ENCODE data around the gene GREB1.

Gene GREB1

DNA sequence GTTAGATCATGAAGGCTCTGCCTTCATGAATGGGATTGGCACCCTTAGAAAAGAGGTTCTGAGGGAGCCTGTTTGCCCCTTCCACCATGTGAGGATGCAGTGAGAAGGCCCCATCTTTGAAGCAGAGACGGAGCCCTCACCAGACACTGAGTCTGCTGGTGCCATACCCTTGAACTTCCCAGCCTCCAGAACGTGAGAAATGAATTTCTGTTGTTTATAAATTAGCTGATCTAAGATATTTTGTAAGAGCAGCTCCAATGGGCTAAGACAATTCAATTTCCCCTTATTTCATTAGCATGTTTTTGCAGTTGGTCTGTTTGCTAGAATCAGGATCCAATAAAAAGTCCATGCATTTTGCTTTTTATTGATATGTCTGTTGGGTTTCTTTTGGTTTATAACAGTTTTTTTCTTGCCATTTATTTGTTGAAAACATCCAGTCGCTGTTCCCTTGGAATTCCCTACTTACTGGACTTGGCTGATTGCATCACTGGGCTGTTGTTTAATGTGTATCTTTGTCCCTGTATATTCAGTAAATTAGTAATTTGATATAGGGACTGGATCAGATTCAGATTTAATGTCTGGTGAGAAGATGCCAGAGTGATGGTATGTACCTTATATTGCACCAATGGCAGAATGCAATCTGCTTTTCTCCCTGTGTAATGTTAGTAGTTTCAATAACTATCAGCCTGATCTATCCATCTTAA lies 24.0 kb upstream of the GREB1 start:
- DNase-seq: no peak

DNA sequence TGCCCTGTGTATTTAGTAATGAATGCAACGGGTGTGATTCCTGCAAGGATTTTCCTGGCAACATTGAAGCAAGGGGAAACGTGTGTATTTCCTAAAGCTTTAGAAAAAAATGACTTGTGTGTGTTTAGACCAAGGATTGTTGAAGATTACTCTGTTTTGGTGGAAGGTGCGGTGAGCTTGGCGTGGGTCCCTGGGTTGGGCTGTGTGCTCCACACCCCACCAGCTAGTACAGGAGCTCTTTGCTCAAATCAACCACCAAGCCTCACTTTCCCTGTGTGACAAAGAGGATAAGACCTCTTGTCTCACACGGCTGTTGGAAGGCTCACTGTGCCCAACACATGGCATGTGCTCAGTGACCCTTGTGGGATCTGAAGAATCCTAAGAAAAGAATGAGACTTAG lies 21.4 kb upstream of the GREB1 start:
- DNase-seq: no peak

GRCh38 chr2:11513319-11513718 lies 20.5 kb upstream of the GREB1 start:
- DNase-seq: no peak

- DNase-seq: no peak
Measured at GRCh38 chr2:11514081-11514730, 19.6 kb upstream of the GREB1 start.

GRCh38 chr2:11514904-11515303 lies 18.9 kb upstream of the GREB1 start:
- no peak for DNase-seq

GRCh38 chr2:11515490-11515981 lies 18.3 kb upstream of the GREB1 start:
- DNase-seq: no peak

- DNase-seq: no peak
Measured at GRCh38 chr2:11516984-11517648, 16.7 kb upstream of the GREB1 start.

DNA sequence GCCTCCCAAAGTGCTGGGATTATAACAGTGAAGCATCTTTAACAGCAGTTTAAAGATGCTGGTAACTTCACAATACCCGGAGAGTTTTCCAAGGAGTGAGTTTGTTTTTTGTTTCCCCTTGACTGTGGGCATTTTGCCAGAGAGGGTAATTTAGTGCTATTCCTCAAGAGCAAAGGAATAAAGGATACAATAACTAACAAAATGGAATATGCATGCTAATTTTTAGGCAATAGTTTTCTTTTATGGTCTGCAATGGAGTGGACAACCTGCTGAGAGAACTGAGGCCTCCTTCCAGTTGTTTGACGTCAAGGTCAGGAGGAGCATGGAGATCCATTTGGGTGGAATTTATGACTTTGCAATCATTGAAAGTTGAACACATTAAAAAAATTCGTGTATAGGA lies 15.9 kb upstream of the GREB1 start:
- no peak for DNase-seq

- DNase-seq: no peak
Measured at GRCh38 chr2:11520092-11520693, 13.7 kb upstream of the GREB1 start.

GRCh38 chr2:11521775-11522174 lies 12.1 kb upstream of the GREB1 start:
- no peak for DNase-seq

GRCh38 chr2:11524470-11524869 lies 9.4 kb upstream of the GREB1 start:
- DNase-seq: no peak

DNA sequence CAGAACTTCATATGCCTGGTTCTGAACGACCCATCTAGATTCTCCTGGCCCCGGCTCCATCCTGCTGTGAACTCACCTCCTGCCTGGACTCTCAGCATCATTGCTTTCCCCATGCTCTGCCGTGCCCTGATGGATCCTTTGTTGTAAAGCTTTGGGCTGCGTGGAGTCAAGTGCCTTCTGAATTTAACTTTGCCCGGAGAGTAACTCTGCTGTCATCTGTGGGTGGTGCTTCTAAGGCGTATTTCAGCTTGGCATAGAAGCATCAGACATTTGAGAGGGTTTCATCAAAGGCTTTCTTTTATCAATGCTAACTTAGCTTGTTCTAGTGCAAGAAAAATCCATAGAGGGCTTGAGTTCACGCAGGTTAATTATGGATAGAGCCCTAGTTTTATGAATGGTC lies 8.1 kb upstream of the GREB1 start:
- no peak for DNase-seq

DNA sequence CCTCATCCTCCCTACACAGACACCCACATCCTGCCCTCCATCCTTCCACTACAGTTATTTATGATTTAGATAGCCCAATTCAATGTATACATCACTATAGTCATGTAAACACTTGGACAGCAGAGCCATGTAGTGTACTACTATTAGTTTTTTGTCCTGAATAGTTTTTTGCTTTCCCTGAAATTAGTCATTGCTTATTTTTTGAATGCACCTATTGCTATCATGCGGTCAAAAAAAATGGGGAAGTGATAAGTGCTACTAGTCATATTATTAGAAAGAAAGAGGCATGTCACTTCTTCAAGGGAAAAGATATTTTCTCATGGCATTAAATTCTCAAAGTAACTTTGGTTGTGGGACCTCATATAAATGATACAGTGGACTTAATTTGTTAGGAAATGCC lies 6.8 kb upstream of the GREB1 start:
- no peak for DNase-seq

DNA sequence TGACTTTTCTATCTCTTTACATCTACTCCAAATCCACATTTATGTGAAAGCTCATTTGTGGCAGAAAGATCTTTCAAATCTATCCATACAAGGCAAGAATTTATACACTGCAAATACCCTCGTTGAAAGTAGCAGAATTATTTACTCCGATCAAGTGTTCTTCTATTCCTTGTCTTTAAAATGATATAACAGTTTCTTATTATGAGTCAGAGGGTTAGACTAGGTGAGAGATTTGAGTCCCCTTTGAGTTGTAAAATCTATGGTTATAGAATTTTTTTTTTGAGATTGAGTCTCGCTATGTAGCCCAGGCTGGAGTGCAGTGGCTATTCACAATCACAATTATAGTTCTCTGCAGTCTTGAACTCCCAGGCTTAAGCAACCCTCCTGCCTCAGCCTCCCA lies 5.6 kb upstream of the GREB1 start:
- DNase-seq: no peak

DNA sequence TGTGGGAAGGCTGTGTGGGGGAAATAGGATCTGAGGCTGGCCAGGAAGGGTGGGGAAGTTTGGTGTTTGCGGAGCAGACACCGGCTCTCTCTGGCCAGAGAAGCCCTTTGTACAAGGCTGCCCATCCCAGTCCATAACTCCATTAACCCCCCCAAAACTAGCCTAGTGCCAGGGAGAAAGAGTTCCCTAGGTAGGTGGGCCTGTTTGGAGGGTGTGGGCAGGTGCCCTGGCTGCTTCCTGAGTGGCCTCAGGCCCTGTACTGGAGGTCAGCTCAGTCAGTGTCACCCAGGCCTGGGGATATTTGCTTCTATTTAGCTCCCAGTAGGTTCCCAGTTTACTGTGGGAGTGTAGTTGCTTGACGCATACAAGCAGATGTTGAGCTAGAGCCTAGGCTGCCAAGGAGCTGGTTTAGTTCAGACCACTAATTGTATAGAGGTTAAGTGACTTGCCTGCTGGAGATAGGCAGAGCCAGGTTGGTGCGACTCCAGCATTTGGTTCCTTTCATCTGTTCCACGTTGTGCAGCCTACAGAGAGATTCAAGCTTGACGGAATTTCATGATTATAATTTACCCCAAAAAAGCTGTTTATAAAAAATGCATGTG lies 2.9 kb upstream of the GREB1 start:
- no peak for DNase-seq

DNA sequence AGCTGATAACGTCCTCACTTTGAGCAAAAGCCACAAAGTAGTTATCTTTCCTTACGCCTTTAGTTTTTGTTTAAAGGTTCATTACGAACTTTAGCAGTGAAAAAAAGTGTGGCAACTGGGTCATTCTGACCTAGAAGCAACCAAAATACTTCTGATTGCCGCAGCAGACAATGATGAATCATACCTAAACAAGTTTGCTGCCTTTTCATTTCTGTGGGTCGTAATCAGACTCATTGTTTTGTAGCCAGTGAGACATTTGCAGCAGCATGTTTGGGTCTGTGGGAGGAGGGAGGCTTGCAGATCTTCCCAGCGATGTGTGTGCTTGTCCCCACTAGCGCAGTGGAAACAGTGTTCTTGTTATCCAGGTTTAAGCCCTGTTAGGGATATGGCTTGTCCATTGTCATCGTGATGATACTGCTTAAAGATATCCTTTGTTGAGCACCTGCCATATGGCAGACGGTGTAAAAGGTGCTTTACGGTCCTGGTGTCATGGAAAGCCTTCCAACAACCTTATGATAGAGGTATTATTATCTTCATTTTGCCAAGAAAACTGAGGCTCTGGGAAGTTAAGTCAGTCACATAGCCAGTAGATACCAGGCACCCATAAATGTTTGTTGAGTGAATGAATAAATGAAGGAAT lies 1.3 kb upstream of the GREB1 start:
- DNase-seq: no peak

DNA sequence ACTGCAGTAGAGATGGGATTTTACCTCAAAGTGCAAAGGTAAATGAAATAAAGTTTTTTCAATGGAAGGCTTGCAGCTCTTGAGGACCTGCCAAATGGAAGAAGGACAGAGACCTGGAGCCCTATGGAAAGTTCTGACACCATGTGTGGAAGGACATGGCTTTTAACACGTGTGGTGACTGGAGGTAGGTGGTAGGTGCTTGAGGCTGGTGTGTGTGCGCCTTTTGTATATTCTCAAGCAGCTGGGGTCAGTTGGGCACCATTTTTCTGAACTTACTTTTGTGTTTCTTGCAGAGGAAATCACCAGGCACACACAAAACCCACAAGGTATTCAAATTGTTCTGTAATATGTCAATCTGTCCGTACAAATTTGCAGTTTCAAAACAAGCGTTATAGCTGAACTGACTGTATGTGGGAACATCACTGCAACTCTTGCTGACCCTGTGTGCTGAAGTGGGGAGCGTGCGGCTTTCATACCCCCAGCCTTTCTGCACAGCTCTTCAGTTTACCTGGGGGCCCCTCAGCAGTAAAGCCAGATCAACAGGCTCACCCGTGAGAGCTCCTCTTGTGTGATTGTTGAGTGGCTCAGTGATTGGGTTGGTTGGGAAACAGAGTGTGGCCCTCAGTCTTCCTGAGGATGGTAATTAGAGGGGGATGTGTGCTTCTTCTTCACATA lies 363 bp downstream of the GREB1 start:
- no peak for DNase-seq

DNA sequence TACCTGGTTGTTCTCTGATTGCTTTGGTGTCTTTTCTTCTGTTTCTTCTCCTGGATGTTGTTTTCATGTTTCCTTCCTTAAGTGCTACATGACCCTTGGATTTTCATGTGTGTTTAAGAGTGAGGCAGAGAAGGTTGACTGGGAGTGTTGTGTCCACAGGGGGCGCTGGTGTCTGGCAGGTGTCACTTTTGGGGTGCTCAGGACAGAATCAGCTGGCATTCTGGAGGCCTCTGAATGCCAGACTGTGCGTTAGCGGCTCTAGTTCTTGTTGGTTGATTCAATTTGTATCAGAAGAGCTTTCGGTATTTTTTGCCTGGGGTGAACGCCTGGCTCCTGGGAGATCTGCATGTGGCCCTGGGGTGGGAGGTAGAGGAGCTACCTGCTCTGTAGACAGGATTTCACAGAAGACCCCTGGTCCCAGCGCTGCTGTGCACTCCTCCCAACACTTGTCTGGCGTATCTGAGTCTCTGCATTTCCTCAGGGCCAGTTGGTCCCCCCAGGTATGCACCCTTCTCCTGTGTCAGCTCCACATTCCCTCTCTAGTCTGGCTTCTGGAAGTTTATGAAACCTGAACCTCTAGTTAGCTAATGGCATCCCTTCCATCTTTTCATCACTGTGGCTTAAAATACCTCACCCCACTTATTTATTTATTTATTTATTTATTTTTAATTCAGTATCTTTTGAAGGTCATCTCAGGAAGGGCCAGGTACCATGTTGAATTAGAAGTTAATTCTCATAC lies 1.1 kb downstream of the GREB1 start:
- DNase-seq: no peak

- DNase-seq: no peak
Measured at GRCh38 chr2:11535899-11536344, 2.1 kb downstream of the GREB1 start.

DNA sequence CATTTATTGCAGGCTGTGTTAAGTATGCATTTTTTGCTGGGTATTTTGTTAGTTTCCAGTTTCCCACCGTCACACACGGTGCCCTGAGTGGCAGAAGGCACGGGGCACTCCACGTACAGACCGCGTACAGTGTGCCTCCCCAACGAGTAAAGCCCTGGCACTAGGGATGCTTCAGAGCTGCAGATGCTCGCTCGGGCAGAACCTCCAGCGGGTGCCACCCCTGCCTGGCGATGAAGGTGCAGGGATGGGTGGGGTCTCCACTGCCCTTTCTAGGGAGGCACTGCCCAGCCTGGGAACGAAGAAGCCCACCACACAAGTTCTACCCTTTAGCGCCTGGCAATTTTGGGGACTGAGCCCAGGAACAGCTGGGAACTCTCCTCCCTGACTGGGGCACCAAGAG lies 4.1 kb downstream of the GREB1 start:
- DNase-seq: no peak

Data from SIG-M5 (cell line).